NCI-H2029 (cell line): ENCODE measurements around the gene PPP1R14C.
"Not testable (repeated sequence)": the region's sequence is repeated elsewhere in the genome, so short reads cannot be mapped to it uniquely, and the experiment has no call there.

Source experiments
- DNase-seq: peaks from one replicate; lab custom pipeline; 2025; lab: John Stamatoyannopoulos, UW

Gene PPP1R14C

GRCh38 chr6:150169181-150169580 is 26.3 kb downstream of the PPP1R14C start:
- no peak for DNase-seq

GRCh38 chr6:150169609-150170008 is 26.8 kb downstream of the PPP1R14C start:
- no peak for DNase-seq

GRCh38 chr6:150172929-150173328 is 30.1 kb downstream of the PPP1R14C start:
- DNase-seq, result no peak

GRCh38 chr6:150175586-150176151 is 32.8 kb downstream of the PPP1R14C start:
- no peak for DNase-seq

- DNase-seq, result no peak
Observed at GRCh38 chr6:150176152-150176551, 33.3 kb downstream of the PPP1R14C start.

GRCh38 chr6:150176659-150177058 is 33.8 kb downstream of the PPP1R14C start:
- DNase-seq, result no peak

GRCh38 chr6:150177259-150177951 is 34.6 kb downstream of the PPP1R14C start:
- no peak for DNase-seq

- DNase-seq, result no peak
Observed at GRCh38 chr6:150177952-150178520, 35.2 kb downstream of the PPP1R14C start.

GRCh38 chr6:150179030-150179429 is 36.2 kb downstream of the PPP1R14C start:
- DNase-seq, result no peak

- DNase-seq, result not testable (repeated sequence)
Observed at GRCh38 chr6:150179907-150180424, 37.1 kb downstream of the PPP1R14C start.

GRCh38 chr6:150180517-150180916 is 37.7 kb downstream of the PPP1R14C start:
- DNase-seq, result no peak

- no peak for DNase-seq
Observed at GRCh38 chr6:150182460-150183078, 39.7 kb downstream of the PPP1R14C start.

- no peak for DNase-seq
Observed at GRCh38 chr6:150183105-150183504, 40.3 kb downstream of the PPP1R14C start.

GRCh38 chr6:150183966-150184365 is 41.1 kb downstream of the PPP1R14C start:
- no peak for DNase-seq

- DNase-seq, result no peak
Observed at GRCh38 chr6:150184850-150185731, 42.2 kb downstream of the PPP1R14C start.

GRCh38 chr6:150185732-150186117 is 42.9 kb downstream of the PPP1R14C start:
- DNase-seq, result no peak

GRCh38 chr6:150186129-150186898 is 43.5 kb downstream of the PPP1R14C start:
- DNase-seq, result no peak

- not testable (repeated sequence) for DNase-seq
Observed at GRCh38 chr6:150187433-150187832, 44.6 kb downstream of the PPP1R14C start.

GRCh38 chr6:150189122-150189521 is 46.3 kb downstream of the PPP1R14C start:
- no peak for DNase-seq

- no peak for DNase-seq
Observed at GRCh38 chr6:150191809-150192208, 49.0 kb downstream of the PPP1R14C start.

GRCh38 chr6:150194195-150194594 is 51.4 kb downstream of the PPP1R14C start:
- no peak for DNase-seq
